ENCODE data around the gene CPED1. TPM values are rescaled to one million over a fixed set of nuclear protein-coding genes. Genes with fewer than 3 reads are reported as not detected.

CPED1 gene
- total RNA-seq, 1 experiment from 2014 or later: 0.39 TPM

GRCh38 chr7:121302214-121302745 lies 313.8 kb downstream of the CPED1 start:
- intact Hi-C loops (cut with micrococcal nuclease; ENCODE audit: unreplicated experiment) (no loop called here), in situ Hi-C loops (cut with HindIII; ENCODE audit: low pct_unique_long_range_greater_than_20kb, low sequenced_read_pairs) (no loop called here)
- no peak for TF ChIP-seq POLR2AphosphoS5 (IDR thresholded peaks at IDR 0.05; ENCODE audit: low read depth, low read length)
- TF ChIP-seq TCF7L2 (IDR thresholded peaks at IDR 0.05; ENCODE audit: low read depth, low read length): no peak
- TF ChIP-seq CTCF (IDR thresholded peaks at IDR 0.05): no peak
- TF ChIP-seq REST (IDR thresholded peaks at IDR 0.05; ENCODE audit: insufficient read depth in 1 of 2, low read depth in 2 of 2, low read length in 1 of 2): no peak
- no peak for TF ChIP-seq SIN3A (IDR thresholded peaks at IDR 0.05; ENCODE audit: borderline replicate concordance, insufficient read depth, low read depth, low read length)
- H3K9me3 ChIP-seq (ENCODE audit: control insufficient read depth, insufficient read depth, low read depth, low read length): no peaks in the 10 kb centered on the region
- ATAC-seq (peak; percentile 80), DNase-seq (ENCODE audit: low read depth, low spot score) (peak; percentile 22)
- H3K36me3 ChIP-seq (ENCODE audit: control insufficient read depth, insufficient read depth, low read length): no peaks in the 10 kb centered on the region
- H3K27me3 ChIP-seq (ENCODE audit: control insufficient read depth, insufficient read depth, low read length): no peaks in the 10 kb centered on the region
- no peak overlapping the region for H3K4me3 ChIP-seq (ENCODE audit: low read depth in 2 of 2, low read length in 2 of 2)
- CTCF ChIA-PET: no interaction called here
- H3K27ac ChIP-seq (ENCODE audit: low read length): no peak overlapping the region; the same call in 1 of the 2 replicates
- peaks cover 13% of the 10 kb centered on the region; the same call in 1 of the 2 replicates for H3K4me1 ChIP-seq (ENCODE audit: control insufficient read depth, insufficient read depth, low read length)
- POLR2A ChIA-PET: no interaction called here
- no TSS peak for BruUV-seq (replicated peaks)

GRCh38 chr7:121303422-121304101 lies 315.1 kb downstream of the CPED1 start:
- DNase-seq (ENCODE audit: low read depth, low spot score): no peak
- POLR2A ChIA-PET: no interaction called here
- no peak for TF ChIP-seq TCF7L2 (IDR thresholded peaks at IDR 0.05; ENCODE audit: low read depth, low read length)
- no peak for TF ChIP-seq CTCF (IDR thresholded peaks at IDR 0.05)
- TF ChIP-seq REST (IDR thresholded peaks at IDR 0.05; ENCODE audit: insufficient read depth in 1 of 2, low read depth in 2 of 2, low read length in 1 of 2): no peak
- TF ChIP-seq SIN3A (IDR thresholded peaks at IDR 0.05; ENCODE audit: borderline replicate concordance, insufficient read depth, low read depth, low read length): no peak
- TF ChIP-seq POLR2AphosphoS5 (IDR thresholded peaks at IDR 0.05; ENCODE audit: low read depth, low read length): no peak
- Histone ChIP-seq H3K27me3 (ENCODE audit: control insufficient read depth, insufficient read depth, low read length) (no peaks in the 10 kb centered on the region), H3K4me1 (ENCODE audit: control insufficient read depth, insufficient read depth, low read length) (peaks cover 7% of the 10 kb centered on the region; the same call in 1 of the 2 replicates), H3K36me3 (ENCODE audit: control insufficient read depth, insufficient read depth, low read length) (no peaks in the 10 kb centered on the region), H3K27ac (ENCODE audit: low read length) (no peak overlapping the region), H3K4me3 (ENCODE audit: low read depth in 2 of 2, low read length in 2 of 2) (no peak overlapping the region), H3K9me3 (ENCODE audit: control insufficient read depth, insufficient read depth, low read depth, low read length) (no peaks in the 10 kb centered on the region)
- CTCF ChIA-PET: no interaction called here
- BruUV-seq (replicated peaks): no TSS peak
- intact Hi-C loops (cut with micrococcal nuclease; ENCODE audit: unreplicated experiment): no loop called here
- no peak for ATAC-seq
- in situ Hi-C loops (cut with HindIII; ENCODE audit: low pct_unique_long_range_greater_than_20kb, low sequenced_read_pairs): no loop called here
